Neural cell (in vitro differentiated cells): ENCODE data around the gene ANKRD2. TPM values are rescaled to one million over a fixed set of nuclear protein-coding genes. Genes with fewer than 3 reads are reported as not detected.

Experiments
- H2AFZ ChIP-seq: fragments of 200-600, 300-800 bp; sonication (generic), shearing (Covaris generic); 2 replicates; pipeline ENCODE4 v1.6.0; 2014; ENCODE audit warnings: low read depth, mild to moderate bottlenecking, antibody characterized with exemption, low read length, moderate library complexity
- H3F3A ChIP-seq: fragments of 200-600 bp; shearing (Covaris generic); 2 replicates; pipeline ENCODE4 v1.6.1; 2016; ENCODE audit warnings: mild to moderate bottlenecking, moderate library complexity, mixed read lengths, antibody characterized with exemption, low read length; ENCODE audit not compliant: insufficient read depth, poor library complexity, severe bottlenecking
- H3K27ac ChIP-seq: fragments of 200-600, 300-800 bp; sonication (generic), shearing (Covaris generic); 2 replicates; pipeline ENCODE4 v1.5.1; 2014; ENCODE audit warnings: mild to moderate bottlenecking, low read length, moderate library complexity
- H3K27me3 ChIP-seq: fragments of 300-800, 200-600 bp; sonication (generic), shearing (Covaris generic); 2 replicates; pipeline ENCODE4 v1.6.0; 2014; ENCODE audit warnings: mild to moderate bottlenecking, low read depth, low read length, moderate library complexity; ENCODE audit not compliant: insufficient read depth
- H3K36me3 ChIP-seq: fragments of 300-800, 200-600 bp; sonication (generic), shearing (Covaris generic); 2 replicates; pipeline ENCODE4 v1.5.1; 2014; ENCODE audit warnings: mild to moderate bottlenecking, antibody characterized with exemption, low read length, moderate library complexity; ENCODE audit not compliant: insufficient read depth
- H3K4me2 ChIP-seq: fragments of 300-800, 200-600 bp; sonication (generic), shearing (Covaris generic); 2 replicates; pipeline ENCODE4 v1.6.0; 2014; ENCODE audit warnings: mild to moderate bottlenecking, low read length
- H3K4me3 ChIP-seq: fragments of 300-800, 200-600 bp; sonication (generic), shearing (Covaris generic); 2 replicates; pipeline ENCODE4 v1.5.1; 2014; ENCODE audit warnings: mild to moderate bottlenecking, low read length, moderate library complexity
- H3K79me2 ChIP-seq: fragments of 200-600 bp; shearing (Covaris generic); replicated peaks from 2 replicates; pipeline ENCODE4 v1.6.0; 2014; ENCODE audit warnings: mild to moderate bottlenecking, low read length, moderate library complexity; ENCODE audit not compliant: insufficient read depth
- H3K9ac ChIP-seq: fragments of 300-800, 200-600 bp; sonication (generic), shearing (Covaris generic); 2 replicates; pipeline ENCODE4 v1.6.1; 2016; ENCODE audit warnings: mild to moderate bottlenecking, low read length, mixed read lengths
- H3K9me2 ChIP-seq: fragments of 200-600 bp; shearing (Covaris generic); 2 replicates; pipeline ENCODE4 v1.6.1; 2016; ENCODE audit warnings: mild to moderate bottlenecking, low read length, mixed read lengths; ENCODE audit not compliant: insufficient read depth
- H3K9me3 ChIP-seq: fragments of 200-600, 300-800 bp; sonication (generic), shearing (Covaris generic); 2 replicates; pipeline ENCODE4 v1.6.1; 2016; ENCODE audit warnings: mild to moderate bottlenecking, mixed run types, low read length, moderate library complexity, mixed read lengths
- H4K20me1 ChIP-seq: fragments of 200-600 bp; shearing (Covaris generic); 2 replicates; pipeline ENCODE4 v1.6.1; 2016; ENCODE audit warnings: mild to moderate bottlenecking, mixed run types; ENCODE audit not compliant: insufficient read depth
- CTCF ChIP-seq: fragments of 450-650 bp; IDR thresholded peaks from 2 replicates; pipeline ENCODE4 v1.5.1; 2014; ENCODE audit warnings: antibody characterized with exemption, mild to moderate bottlenecking, moderate library complexity; ENCODE audit not compliant: poor library complexity, severe bottlenecking
- EP300 ChIP-seq: fragments of 450-650 bp; conservative IDR thresholded peaks from 2 replicates; pipeline ENCODE4 v1.6.1; 2014; ENCODE audit warnings: antibody characterized with exemption, mild to moderate bottlenecking, moderate library complexity; ENCODE audit not compliant: poor library complexity, severe bottlenecking
- EZH2 ChIP-seq: fragments of 200-600, 300-800 bp; shearing (Covaris generic), sonication (generic); IDR thresholded peaks from 2 replicates; pipeline ENCODE4 v1.6.1; 2014; ENCODE audit warnings: antibody characterized with exemption, low read length, borderline replicate concordance, mild to moderate bottlenecking; ENCODE audit not compliant: insufficient read depth, poor library complexity, severe bottlenecking
- MXI1 ChIP-seq: fragments of 450-650 bp; conservative IDR thresholded peaks from 2 replicates; pipeline ENCODE4 v1.6.1; 2014; ENCODE audit warnings: antibody characterized with exemption, mild to moderate bottlenecking; ENCODE audit not compliant: poor library complexity, severe bottlenecking
- POLR2AphosphoS5 ChIP-seq: IDR thresholded peaks from 2 replicates; pipeline ENCODE4 v1.6.1; 2012
- RAD21 ChIP-seq: fragments of 450-650 bp; conservative IDR thresholded peaks from 2 replicates; pipeline ENCODE4 v1.6.1; 2014; ENCODE audit warnings: antibody characterized with exemption, mild to moderate bottlenecking, moderate library complexity
- REST ChIP-seq: IDR thresholded peaks from 2 replicates; pipeline ENCODE4 v1.6.1; 2012; ENCODE audit warnings: borderline replicate concordance
- SMC3 ChIP-seq: fragments of 450-650 bp; conservative IDR thresholded peaks from 2 replicates; pipeline ENCODE4 v1.6.1; 2014; ENCODE audit warnings: antibody characterized with exemption, mild to moderate bottlenecking, moderate library complexity; ENCODE audit not compliant: poor library complexity
- TAF1 ChIP-seq: IDR thresholded peaks from 2 replicates; pipeline ENCODE4 v1.6.1; 2012; ENCODE audit warnings: low read depth
- polyA plus RNA-seq: library from polyadenylated mRNA; depleted of rRNA; stranded (reverse); fragments of >200 nt; gene quantifications from 2 replicates; pipeline ENCODE4 v1.2.3, GENCODE V29; 2014

Gene ANKRD2
- polyA plus RNA-seq, 1 donor from 2014 or later = not detected

- H3K27me3 ChIP-seq = no peaks in the 10 kb centered on the region
- TF ChIP-seq SMC3 (no peak), REST (no peak), CTCF (no peak), MXI1 (no peak), EP300 (no peak), EZH2 (no peak), RAD21 (no peak), TAF1 (no peak), POLR2AphosphoS5 (no peak)
- no peak overlapping the region for H2AFZ ChIP-seq
- no peaks in the 10 kb centered on the region for H3K9me3 ChIP-seq
- H3K4me2 ChIP-seq = no peak overlapping the region
- no peaks in the 10 kb centered on the region for H3K36me3 ChIP-seq
- H3K79me2 ChIP-seq = no peaks in the 10 kb centered on the region
- H3K9me2 ChIP-seq = no peaks in the 10 kb centered on the region
- H4K20me1 ChIP-seq = no peaks in the 10 kb centered on the region
- no peak overlapping the region for H3K27ac ChIP-seq
- H3K9ac ChIP-seq = no peak overlapping the region
- no peak overlapping the region for H3K4me3 ChIP-seq
- H3F3A ChIP-seq = no peaks in the 10 kb centered on the region
Observed at GRCh38 chr10:97585439-97585811, 12.8 kb downstream of the ANKRD2 start.

GRCh38 chr10:97587183-97587582, 14.6 kb downstream of the ANKRD2 start:
- Histone ChIP-seq H3K9me2 (no peaks in the 10 kb centered on the region), H4K20me1 (no peaks in the 10 kb centered on the region), H3K27ac (no peak overlapping the region), H2AFZ (no peak overlapping the region), H3K4me2 (no peak overlapping the region), H3K27me3 (no peaks in the 10 kb centered on the region), H3K79me2 (no peaks in the 10 kb centered on the region), H3F3A (no peaks in the 10 kb centered on the region), H3K36me3 (no peaks in the 10 kb centered on the region), H3K9ac (no peak overlapping the region), H3K9me3 (no peaks in the 10 kb centered on the region), H3K4me3 (no peak overlapping the region)
- TF ChIP-seq MXI1 (no peak), RAD21 (no peak), EZH2 (no peak), CTCF (no peak), SMC3 (no peak), POLR2AphosphoS5 (no peak), TAF1 (no peak), EP300 (no peak), REST (no peak)
